H9 (cell line): ENCODE measurements around the gene AOC1. TPM values are rescaled to one million over a fixed set of nuclear protein-coding genes. Genes with fewer than 3 reads are reported as not detected.

ENCODE experiments used
- DNase-seq: peaks from one replicate; pipeline ENCODE4 v3.0.0-alpha.2; 2017
- H2AFZ ChIP-seq: one replicate; pipeline ENCODE4 v1.6.1; 2013; ENCODE audit warnings: mild to moderate bottlenecking, low read length, control low read depth, moderate library complexity
- H2AK5ac ChIP-seq: 2 replicates; pipeline ENCODE4 v1.6.1; 2013; ENCODE audit warnings: low read length, control low read depth, mixed read lengths; ENCODE audit not compliant: insufficient read length
- H2BK120ac ChIP-seq: one replicate; pipeline ENCODE4 v1.6.1; 2013; ENCODE audit warnings: low read depth, mild to moderate bottlenecking, low read length, control low read depth, inconsistent platforms; ENCODE audit not compliant: poor library complexity, severe bottlenecking
- H2BK12ac ChIP-seq: 2 replicates; pipeline ENCODE4 v1.6.1; 2013; ENCODE audit warnings: low read length, control low read depth, mixed read lengths, low read depth; ENCODE audit not compliant: insufficient read length
- H2BK15ac ChIP-seq: 2 replicates; pipeline ENCODE4 v1.6.1; 2013; ENCODE audit warnings: low read depth, low read length, control low read depth
- H2BK20ac ChIP-seq: one replicate; pipeline ENCODE4 v1.6.1; 2013; ENCODE audit warnings: low read depth, mild to moderate bottlenecking, low read length, control low read depth, inconsistent platforms; ENCODE audit not compliant: poor library complexity, severe bottlenecking
- H2BK5ac ChIP-seq: 2 replicates; pipeline ENCODE4 v1.6.1; 2013; ENCODE audit warnings: low read length, control low read depth, mixed read lengths; ENCODE audit not compliant: insufficient read length
- H3K14ac ChIP-seq: 2 replicates; pipeline ENCODE4 v1.6.1; 2013; ENCODE audit warnings: low read length, control low read depth; ENCODE audit not compliant: insufficient read depth
- H3K18ac ChIP-seq: 2 replicates; pipeline ENCODE4 v1.6.1; 2013; ENCODE audit warnings: low read depth, mild to moderate bottlenecking, mixed read lengths, low read length, control low read depth; ENCODE audit not compliant: insufficient read length
- H3K23ac ChIP-seq: 2 replicates; pipeline ENCODE4 v1.6.1; 2013; ENCODE audit warnings: low read length, control low read depth, mixed read lengths, low read depth; ENCODE audit not compliant: insufficient read length
- H3K23me2 ChIP-seq: 2 replicates; pipeline ENCODE4 v1.6.1; 2013; ENCODE audit warnings: low read depth, mild to moderate bottlenecking, mixed read lengths, low read length, control low read depth; ENCODE audit not compliant: insufficient read length, poor library complexity, severe bottlenecking
- H3K27ac ChIP-seq: 2 replicates; pipeline ENCODE4 v1.5.1; 2013; ENCODE audit warnings: low read length, control low read depth, mixed read lengths, low read depth; ENCODE audit not compliant: insufficient read length
- H3K27me3 ChIP-seq: 2 replicates; pipeline ENCODE4 v1.6.1; 2013; ENCODE audit warnings: low read length, control low read depth, inconsistent platforms; ENCODE audit not compliant: insufficient read depth
- H3K4ac ChIP-seq: 2 replicates; pipeline ENCODE4 v1.6.1; 2013; ENCODE audit warnings: low read depth, mild to moderate bottlenecking, control low read depth, inconsistent platforms, low read length, moderate library complexity
- H3K4me1 ChIP-seq: 2 replicates; pipeline ENCODE4 v1.6.1; 2013; ENCODE audit warnings: low read length, control low read depth, inconsistent platforms; ENCODE audit not compliant: insufficient read depth
- H3K4me2 ChIP-seq: 2 replicates; pipeline ENCODE4 v1.6.1; 2013; ENCODE audit warnings: low read length, control low read depth, mixed read lengths; ENCODE audit not compliant: insufficient read length, insufficient read depth
- H3K56ac ChIP-seq: 2 replicates; pipeline ENCODE4 v1.6.1; 2013; ENCODE audit warnings: low read depth, mild to moderate bottlenecking, mixed read lengths, low read length, control low read depth; ENCODE audit not compliant: insufficient read length
- H3K79me1 ChIP-seq: 2 replicates; pipeline ENCODE4 v1.6.1; 2013; ENCODE audit warnings: low read depth, mild to moderate bottlenecking, moderate library complexity, low read length, control low read depth, inconsistent platforms; ENCODE audit not compliant: insufficient read depth, poor library complexity, severe bottlenecking
- H3K79me2 ChIP-seq: 2 replicates; pipeline ENCODE4 v1.6.1; 2013; ENCODE audit warnings: low read length, control low read depth, inconsistent platforms; ENCODE audit not compliant: insufficient read depth
- H3K9ac ChIP-seq: 2 replicates; pipeline ENCODE4 v1.6.1; 2013; ENCODE audit warnings: low read length, control low read depth, mixed read lengths; ENCODE audit not compliant: insufficient read length; ENCODE audit errors: extremely low read depth
- H3K9me3 ChIP-seq: one replicate; pipeline ENCODE4 v1.6.1; 2013; ENCODE audit warnings: low read depth, low read length, inconsistent platforms; ENCODE audit not compliant: control insufficient read depth
- H3T11ph ChIP-seq: one replicate; pipeline ENCODE4 v1.6.1; 2013; ENCODE audit warnings: mild to moderate bottlenecking, low read length, control low read depth, inconsistent platforms
- H4K20me1 ChIP-seq: one replicate; pipeline ENCODE4 v1.6.1; 2013; ENCODE audit not compliant: control insufficient read depth, insufficient read length, insufficient read depth
- H4K5ac ChIP-seq: 2 replicates; pipeline ENCODE4 v1.6.1; 2013; ENCODE audit warnings: low read depth, mild to moderate bottlenecking, mixed read lengths, low read length, control low read depth; ENCODE audit not compliant: insufficient read length
- H4K8ac ChIP-seq: replicated peaks from 2 replicates; pipeline ENCODE4 v1.6.1; 2013; ENCODE audit warnings: low read length, control low read depth, mixed read lengths, low read depth; ENCODE audit not compliant: insufficient read length
- H4K91ac ChIP-seq: 2 replicates; pipeline ENCODE4 v1.6.1; 2013; ENCODE audit warnings: low read depth, mild to moderate bottlenecking, moderate library complexity, mixed read lengths, low read length, control low read depth; ENCODE audit not compliant: insufficient read length
- H3K27ac Mint-ChIP-seq, 3 experiments: 2 replicates in 2 of 3; 3 replicates in 1 of 3; pipeline ENCODE4 v1.8.0; 2020 to 2021; ENCODE audit warnings: mixed read lengths in 3 of 3, mild to moderate bottlenecking in 1 of 3, moderate library complexity in 1 of 3
- H3K27me3 Mint-ChIP-seq: 2 replicates; pipeline ENCODE4 v1.8.0; 2021; ENCODE audit warnings: low read depth, mild to moderate bottlenecking, moderate library complexity, mixed read lengths
- H3K36me3 Mint-ChIP-seq, 3 experiments: 2 replicates in 2 of 3; 3 replicates in 1 of 3; pipeline ENCODE4 v1.8.0; 2020 to 2021; ENCODE audit warnings: low read depth in 3 of 3, mixed read lengths in 3 of 3; ENCODE audit not compliant: insufficient read depth in 1 of 3
- H3K4me1 Mint-ChIP-seq, 2 experiments: 2 replicates each; pipeline ENCODE4 v1.8.0; 2020; ENCODE audit warnings: mixed read lengths in 2 of 2
- H3K4me3 Mint-ChIP-seq, 2 experiments: 2 replicates in 1 of 2; 3 replicates in 1 of 2; pipeline ENCODE4 v1.8.0; 2020 to 2021; ENCODE audit warnings: mild to moderate bottlenecking in 2 of 2, mixed read lengths in 2 of 2, moderate library complexity in 1 of 2
- H3K9me3 Mint-ChIP-seq, 2 experiments: 2 replicates in 1 of 2; 3 replicates in 1 of 2; pipeline ENCODE4 v1.8.0; 2020; ENCODE audit warnings: mild to moderate bottlenecking in 2 of 2, mixed read lengths in 2 of 2, moderate library complexity in 1 of 2
- total RNA-seq: library from RNA; stranded (reverse); gene quantifications from 2 replicates; pipeline ENCODE4 v1.2.1, GENCODE V29; 2021
- TF ChIP-seq, protein P1 (sequence below): fragments of 200-600 bp; sonication (generic); conservative IDR thresholded peaks from 3 replicates; pipeline ENCODE4 v1.8.0; 2021; ENCODE audit warnings: antibody characterized with exemption, mild to moderate bottlenecking

AOC1 gene
- total RNA-seq, 1 experiment from 2014 or later, result 0.28 TPM

DNA sequence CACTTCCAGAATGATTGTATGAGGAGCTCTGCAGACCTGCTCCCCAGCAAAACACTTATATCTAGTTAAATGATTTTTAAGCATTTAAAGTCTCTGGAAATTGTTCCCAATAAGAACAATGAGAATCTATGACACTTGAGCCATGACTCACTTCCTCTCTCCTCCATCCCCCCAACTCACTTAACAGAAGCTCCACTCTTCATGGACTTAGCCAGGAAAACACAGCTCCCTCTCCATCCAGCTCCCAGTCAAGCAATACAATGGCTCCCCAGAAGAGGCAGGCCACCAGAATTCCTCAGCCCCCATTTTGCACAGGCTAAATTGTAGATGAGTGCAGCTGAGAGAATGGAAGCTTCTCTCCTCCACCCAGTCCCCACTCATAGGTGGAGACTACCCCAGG is 27.0 kb downstream of the AOC1 start:
- Histone ChIP-seq H4K5ac (no peak overlapping the region), H3K9ac (no peak overlapping the region), H4K91ac (no peak overlapping the region), H2BK120ac (no peak overlapping the region), H3K23ac (no peak overlapping the region), H2AFZ (no peak overlapping the region), H3T11ph (no peak overlapping the region), H3K18ac (no peak overlapping the region), H4K20me1 (no peaks in the 10 kb centered on the region), H3K79me2 (no peaks in the 10 kb centered on the region), H3K4ac (no peak overlapping the region), H3K56ac (no peak overlapping the region), H3K23me2 (no peaks in the 10 kb centered on the region), H3K79me1 (no peaks in the 10 kb centered on the region), H3K9me3 (no peaks in the 10 kb centered on the region), H2BK12ac (no peak overlapping the region), H4K8ac (no peak overlapping the region), H3K4me1 (no peaks in the 10 kb centered on the region; the same call in 1 of the 2 replicates), H2BK20ac (no peak overlapping the region), H2BK15ac (no peak overlapping the region), H3K14ac (no peak overlapping the region), H2BK5ac (no peak overlapping the region), H3K27ac (no peak overlapping the region), H2AK5ac (no peak overlapping the region), H3K27me3 (no peaks in the 10 kb centered on the region), H3K4me2 (no peak overlapping the region)
- H3K27me3 Mint-ChIP-seq, result peaks cover 20% of the 10 kb centered on the region
- H3K27ac Mint-ChIP-seq, result no peak overlapping the region
- TF ChIP-seq, protein P1, sequence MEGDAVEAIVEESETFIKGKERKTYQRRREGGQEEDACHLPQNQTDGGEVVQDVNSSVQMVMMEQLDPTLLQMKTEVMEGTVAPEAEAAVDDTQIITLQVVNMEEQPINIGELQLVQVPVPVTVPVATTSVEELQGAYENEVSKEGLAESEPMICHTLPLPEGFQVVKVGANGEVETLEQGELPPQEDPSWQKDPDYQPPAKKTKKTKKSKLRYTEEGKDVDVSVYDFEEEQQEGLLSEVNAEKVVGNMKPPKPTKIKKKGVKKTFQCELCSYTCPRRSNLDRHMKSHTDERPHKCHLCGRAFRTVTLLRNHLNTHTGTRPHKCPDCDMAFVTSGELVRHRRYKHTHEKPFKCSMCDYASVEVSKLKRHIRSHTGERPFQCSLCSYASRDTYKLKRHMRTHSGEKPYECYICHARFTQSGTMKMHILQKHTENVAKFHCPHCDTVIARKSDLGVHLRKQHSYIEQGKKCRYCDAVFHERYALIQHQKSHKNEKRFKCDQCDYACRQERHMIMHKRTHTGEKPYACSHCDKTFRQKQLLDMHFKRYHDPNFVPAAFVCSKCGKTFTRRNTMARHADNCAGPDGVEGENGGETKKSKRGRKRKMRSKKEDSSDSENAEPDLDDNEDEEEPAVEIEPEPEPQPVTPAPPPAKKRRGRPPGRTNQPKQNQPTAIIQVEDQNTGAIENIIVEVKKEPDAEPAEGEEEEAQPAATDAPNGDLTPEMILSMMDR, result no peak; the same call in 2 of the 3 replicates
- no peak for DNase-seq
- no peak overlapping the region for H3K4me3 Mint-ChIP-seq
- peaks cover 2 to 4% (median 2%) of the 10 kb centered on the region in 3 experiments; a peak in 3 of 7 replicates for H3K36me3 Mint-ChIP-seq
- peaks cover 15 to 16% of the 10 kb centered on the region in 2 experiments for H3K4me1 Mint-ChIP-seq
- H3K9me3 Mint-ChIP-seq, result peaks cover 19 to 20% of the 10 kb centered on the region in 2 experiments
